Loucy (cell line): Measurements from ENCODE around the gene ANKRD23.

ENCODE experiments used
- H2AFZ ChIP-seq: fragments of 200-600 bp; sonication (generic); 2 replicates; pipeline ENCODE4 v1.6.0; 2016; ENCODE audit warnings: antibody characterized with exemption, mild to moderate bottlenecking, low read length, moderate library complexity
- H3F3A ChIP-seq: fragments of 200-600 bp; 2 replicates; pipeline ENCODE4 v1.6.0; 2016; ENCODE audit warnings: antibody characterized with exemption, low read depth, mild to moderate bottlenecking
- H3K27me3 ChIP-seq: fragments of 200-600 bp; sonication (generic); 2 replicates; pipeline ENCODE4 v1.6.1; 2014; ENCODE audit warnings: low read length, mild to moderate bottlenecking; ENCODE audit not compliant: insufficient read depth, poor library complexity, severe bottlenecking
- H3K36me3 ChIP-seq: fragments of 200-600 bp; sonication (generic); 2 replicates; pipeline ENCODE4 v1.6.1; 2016; ENCODE audit warnings: low read length; ENCODE audit not compliant: insufficient read depth
- H3K4me1 ChIP-seq: fragments of 200-600 bp; sonication (generic); 2 replicates; pipeline ENCODE4 v1.5.1; 2014; ENCODE audit warnings: low read length, mild to moderate bottlenecking; ENCODE audit not compliant: insufficient read depth, poor library complexity, severe bottlenecking
- H3K4me2 ChIP-seq: fragments of 200-600 bp; sonication (generic); 2 replicates; pipeline ENCODE4 v1.6.0; 2014; ENCODE audit warnings: antibody characterized with exemption, low read length, low read depth, mild to moderate bottlenecking; ENCODE audit not compliant: poor library complexity, severe bottlenecking
- H3K4me3 ChIP-seq: fragments of 200-600 bp; sonication (generic); 2 replicates; pipeline ENCODE4 v1.5.1; 2014; ENCODE audit warnings: low read length, mild to moderate bottlenecking, mixed read lengths; ENCODE audit not compliant: poor library complexity, severe bottlenecking
- H3K79me2 ChIP-seq: fragments of 200-600 bp; sonication (generic); 2 replicates; pipeline ENCODE4 v1.6.1; 2014; ENCODE audit warnings: low read length; ENCODE audit not compliant: insufficient read depth
- H3K9ac ChIP-seq: fragments of 200-600 bp; sonication (generic); 2 replicates; pipeline ENCODE4 v1.6.0; 2014; ENCODE audit warnings: mild to moderate bottlenecking, low read depth, low read length, moderate library complexity; ENCODE audit not compliant: poor library complexity, severe bottlenecking
- H3K9me2 ChIP-seq: fragments of 200-600 bp; sonication (generic); replicated peaks from 2 replicates; pipeline ENCODE4 v1.6.1; 2016; ENCODE audit warnings: low read depth, low read length, mixed read lengths
- H3K9me3 ChIP-seq: fragments of 200-600 bp; sonication (generic); 2 replicates; pipeline ENCODE4 v1.6.1; 2014; ENCODE audit warnings: mild to moderate bottlenecking, antibody characterized with exemption, low read length, low read depth; ENCODE audit not compliant: insufficient read depth
- H4K20me1 ChIP-seq: fragments of 200-600 bp; sonication (generic); 2 replicates; pipeline ENCODE4 v1.6.0; 2014; ENCODE audit warnings: antibody characterized with exemption, low read length, mild to moderate bottlenecking; ENCODE audit not compliant: insufficient read depth, poor library complexity, severe bottlenecking
- EZH2phosphoT487 ChIP-seq: fragments of 200-600 bp; IDR thresholded peaks from 2 replicates; pipeline ENCODE4 v1.6.1; 2018; ENCODE audit warnings: antibody characterized with exemption, mild to moderate bottlenecking, moderate library complexity, borderline replicate concordance
- TF ChIP-seq, protein P1 (sequence below): fragments of 200-600 bp; sonication (generic); conservative IDR thresholded peaks from 2 replicates; pipeline ENCODE4 v1.5.1; 2014; ENCODE audit warnings: mild to moderate bottlenecking, antibody characterized with exemption, low read length

Gene ANKRD23

DNA sequence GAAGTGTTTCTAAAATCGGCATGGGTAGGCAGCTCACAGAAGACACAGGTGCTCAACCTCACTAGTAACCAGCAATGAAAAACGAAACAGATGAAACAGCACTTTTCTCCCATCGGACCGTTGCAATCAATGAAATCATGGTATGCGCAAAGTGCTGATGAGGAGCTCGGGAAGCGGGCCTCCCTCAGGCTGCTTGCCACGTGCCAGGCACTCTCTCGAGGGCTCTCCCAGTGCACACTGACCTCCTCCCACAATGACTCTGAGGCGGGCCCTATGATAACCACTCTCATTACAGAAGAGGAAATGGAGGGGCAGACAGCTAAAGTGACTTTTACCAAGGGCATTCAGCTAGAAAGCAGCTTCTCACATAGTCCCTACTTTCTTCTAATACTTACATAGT lies 3.8 kb upstream of the ANKRD23 start:
- Histone ChIP-seq H3K4me2 (no peak overlapping the region), H3F3A (no peaks in the 10 kb centered on the region), H4K20me1 (no peaks in the 10 kb centered on the region), H3K9me3 (no peaks in the 10 kb centered on the region), H3K9ac (no peak overlapping the region), H3K79me2 (no peaks in the 10 kb centered on the region), H3K4me3 (no peak overlapping the region), H3K9me2 (no peaks in the 10 kb centered on the region), H3K36me3 (peaks cover 25% of the 10 kb centered on the region; the same call in 1 of the 2 replicates), H3K27me3 (no peaks in the 10 kb centered on the region), H3K4me1 (peaks cover 8% of the 10 kb centered on the region), H2AFZ (no peak overlapping the region)
- no peak for TF ChIP-seq EZH2phosphoT487
- TF ChIP-seq, protein P1, sequence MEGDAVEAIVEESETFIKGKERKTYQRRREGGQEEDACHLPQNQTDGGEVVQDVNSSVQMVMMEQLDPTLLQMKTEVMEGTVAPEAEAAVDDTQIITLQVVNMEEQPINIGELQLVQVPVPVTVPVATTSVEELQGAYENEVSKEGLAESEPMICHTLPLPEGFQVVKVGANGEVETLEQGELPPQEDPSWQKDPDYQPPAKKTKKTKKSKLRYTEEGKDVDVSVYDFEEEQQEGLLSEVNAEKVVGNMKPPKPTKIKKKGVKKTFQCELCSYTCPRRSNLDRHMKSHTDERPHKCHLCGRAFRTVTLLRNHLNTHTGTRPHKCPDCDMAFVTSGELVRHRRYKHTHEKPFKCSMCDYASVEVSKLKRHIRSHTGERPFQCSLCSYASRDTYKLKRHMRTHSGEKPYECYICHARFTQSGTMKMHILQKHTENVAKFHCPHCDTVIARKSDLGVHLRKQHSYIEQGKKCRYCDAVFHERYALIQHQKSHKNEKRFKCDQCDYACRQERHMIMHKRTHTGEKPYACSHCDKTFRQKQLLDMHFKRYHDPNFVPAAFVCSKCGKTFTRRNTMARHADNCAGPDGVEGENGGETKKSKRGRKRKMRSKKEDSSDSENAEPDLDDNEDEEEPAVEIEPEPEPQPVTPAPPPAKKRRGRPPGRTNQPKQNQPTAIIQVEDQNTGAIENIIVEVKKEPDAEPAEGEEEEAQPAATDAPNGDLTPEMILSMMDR = no peak

DNA sequence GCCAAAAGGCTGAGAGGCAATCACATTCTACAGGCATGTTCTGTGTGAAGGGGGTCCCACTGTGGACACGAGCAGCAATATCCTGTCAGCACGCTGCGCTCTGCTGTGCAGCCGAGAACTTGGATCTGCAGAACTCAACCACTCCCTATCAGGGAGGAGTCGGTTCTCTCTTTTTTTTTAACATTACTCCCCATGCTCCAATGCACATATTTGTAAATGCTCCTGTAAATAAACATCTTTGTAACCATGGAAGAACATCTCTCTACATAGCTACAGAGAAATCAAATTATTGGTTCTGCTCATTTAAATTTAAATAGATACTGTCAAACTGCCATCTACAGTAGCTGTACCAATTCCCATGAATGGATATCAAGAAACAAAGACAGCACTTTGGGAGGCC lies 3.0 kb upstream of the ANKRD23 start:
- TF ChIP-seq EZH2phosphoT487 = no peak
- TF ChIP-seq, protein P1 = no peak
- Histone ChIP-seq H3K36me3 (peaks cover 21% of the 10 kb centered on the region; the same call in 1 of the 2 replicates), H3K9me2 (no peaks in the 10 kb centered on the region), H3K4me2 (no peak overlapping the region), H3K27me3 (no peaks in the 10 kb centered on the region), H3K4me1 (peaks cover 8% of the 10 kb centered on the region), H4K20me1 (no peaks in the 10 kb centered on the region), H3K9me3 (no peaks in the 10 kb centered on the region), H2AFZ (no peak overlapping the region), H3F3A (no peaks in the 10 kb centered on the region), H3K9ac (no peak overlapping the region), H3K4me3 (no peak overlapping the region), H3K79me2 (no peaks in the 10 kb centered on the region)

DNA sequence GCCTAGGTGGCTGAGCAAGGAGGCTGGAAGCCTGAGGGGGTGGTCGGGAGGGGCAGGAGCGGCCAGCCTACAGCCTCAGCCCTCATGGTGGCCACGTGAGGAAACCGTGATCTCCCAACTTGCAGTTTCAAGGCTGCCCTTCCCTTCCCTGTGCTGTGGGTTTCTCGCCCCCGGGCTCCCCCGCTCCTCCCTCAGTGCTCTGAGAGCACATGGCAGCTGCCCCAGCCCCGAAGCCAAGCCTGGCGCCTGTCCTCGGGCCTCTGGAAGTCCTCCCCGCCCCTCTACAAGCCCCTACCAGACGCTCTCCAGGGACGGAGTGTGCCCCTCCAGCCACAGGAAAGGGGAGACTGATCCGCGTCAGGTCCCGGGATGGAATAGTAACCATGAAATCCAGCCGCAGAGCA lies 586 bp upstream of the ANKRD23 start:
- H3K4me2 ChIP-seq = no peak overlapping the region
- H2AFZ ChIP-seq = no peak overlapping the region
- no peak overlapping the region for H3K9ac ChIP-seq
- no peaks in the 10 kb centered on the region for H4K20me1 ChIP-seq
- H3K9me2 ChIP-seq = no peaks in the 10 kb centered on the region
- peaks cover 9% of the 10 kb centered on the region; the same call in 1 of the 2 replicates for H3K36me3 ChIP-seq
- no peaks in the 10 kb centered on the region for H3F3A ChIP-seq
- H3K27me3 ChIP-seq = no peaks in the 10 kb centered on the region
- H3K4me3 ChIP-seq = no peak overlapping the region
- H3K4me1 ChIP-seq = peaks cover 8% of the 10 kb centered on the region
- no peak for TF ChIP-seq EZH2phosphoT487
- TF ChIP-seq, protein P1 = no peak
- no peaks in the 10 kb centered on the region for H3K9me3 ChIP-seq
- H3K79me2 ChIP-seq = no peaks in the 10 kb centered on the region
